ENCODE measurements around the gene NTM.

Gene NTM

DNA sequence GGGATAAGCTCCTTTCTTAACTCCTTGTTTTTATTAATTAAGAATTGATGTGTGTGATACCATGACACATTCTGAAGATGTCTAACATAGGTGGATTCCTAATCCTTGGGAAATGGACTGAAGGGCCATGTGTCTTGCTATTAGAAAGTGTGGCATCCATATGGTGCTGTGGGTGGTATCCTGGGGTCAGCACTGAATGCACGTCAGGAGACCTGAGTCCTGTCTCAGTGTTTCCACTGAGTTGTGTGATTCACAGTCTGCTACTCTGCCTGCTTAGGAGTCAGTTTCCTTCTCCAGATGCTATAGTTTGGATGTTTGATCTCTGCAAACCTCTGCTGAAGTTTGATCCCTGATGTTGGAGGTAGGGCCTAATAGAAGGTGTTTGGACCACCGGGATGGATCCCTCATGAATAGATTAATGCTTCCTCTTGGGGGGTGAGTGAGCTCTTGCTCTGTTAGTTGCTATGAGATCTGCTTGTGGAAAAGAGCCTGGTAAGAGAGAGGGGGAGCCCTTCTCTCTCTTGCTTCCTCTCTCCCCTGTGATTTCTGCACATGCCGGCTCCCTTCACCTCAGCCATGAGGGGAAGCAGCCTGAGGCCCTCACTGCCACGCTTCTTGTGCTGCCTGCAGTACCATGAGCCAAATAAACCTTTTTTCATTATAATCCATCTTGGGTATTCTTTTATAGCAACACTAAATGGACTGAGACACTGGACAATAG is 666.5 kb downstream of the NTM start:
- no peak for DNase-seq

DNA sequence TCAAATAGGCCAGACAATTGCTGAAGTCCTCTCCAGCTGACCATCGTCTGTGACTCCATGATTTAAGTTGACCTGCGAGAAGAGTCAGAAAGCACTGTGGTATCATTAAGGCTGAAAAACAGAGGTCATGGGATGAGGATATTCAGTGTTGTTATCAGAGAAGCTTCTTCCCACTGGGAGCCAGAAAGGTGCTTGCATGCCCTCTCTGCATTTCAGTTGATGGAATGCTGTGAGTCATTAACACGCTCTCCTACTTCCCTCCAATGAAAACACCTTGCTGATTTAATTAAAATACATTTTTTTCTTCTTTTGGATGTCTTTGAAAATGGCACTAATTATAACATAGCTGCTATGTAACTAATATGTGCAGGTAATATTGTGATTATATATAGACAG is 667.0 kb downstream of the NTM start:
- DNase-seq = no peak

GRCh38 chr11:132037956-132038355 is 667.5 kb downstream of the NTM start:
- no peak for DNase-seq

GRCh38 chr11:132039521-132039920 is 669.1 kb downstream of the NTM start:
- no peak for DNase-seq

- DNase-seq = no peak
Observed at GRCh38 chr11:132042296-132042695, 671.9 kb downstream of the NTM start.

DNA sequence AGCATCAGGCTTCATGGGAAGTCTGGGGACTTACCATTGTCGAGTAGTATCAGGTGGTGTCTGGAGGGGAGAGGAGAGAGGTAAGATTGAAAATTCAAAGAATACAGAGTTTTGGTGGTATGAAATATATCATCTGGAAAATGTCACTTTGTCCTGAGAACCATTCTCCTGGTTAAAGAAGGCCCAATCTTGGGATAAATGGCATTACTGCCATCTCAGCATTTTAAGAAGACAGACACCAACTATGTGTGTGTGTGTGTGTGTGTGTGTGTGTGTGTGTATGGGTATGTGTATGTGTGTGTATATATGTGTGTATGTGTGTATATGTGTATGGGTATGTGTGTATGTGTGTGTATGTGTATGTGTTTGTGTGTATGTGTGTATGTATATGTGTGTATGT is 673.3 kb downstream of the NTM start:
- DNase-seq = no peak

- peak in 1 of 2 donors; percentile 19 for DNase-seq
Observed at GRCh38 chr11:132045107-132045506, 674.7 kb downstream of the NTM start.

DNA sequence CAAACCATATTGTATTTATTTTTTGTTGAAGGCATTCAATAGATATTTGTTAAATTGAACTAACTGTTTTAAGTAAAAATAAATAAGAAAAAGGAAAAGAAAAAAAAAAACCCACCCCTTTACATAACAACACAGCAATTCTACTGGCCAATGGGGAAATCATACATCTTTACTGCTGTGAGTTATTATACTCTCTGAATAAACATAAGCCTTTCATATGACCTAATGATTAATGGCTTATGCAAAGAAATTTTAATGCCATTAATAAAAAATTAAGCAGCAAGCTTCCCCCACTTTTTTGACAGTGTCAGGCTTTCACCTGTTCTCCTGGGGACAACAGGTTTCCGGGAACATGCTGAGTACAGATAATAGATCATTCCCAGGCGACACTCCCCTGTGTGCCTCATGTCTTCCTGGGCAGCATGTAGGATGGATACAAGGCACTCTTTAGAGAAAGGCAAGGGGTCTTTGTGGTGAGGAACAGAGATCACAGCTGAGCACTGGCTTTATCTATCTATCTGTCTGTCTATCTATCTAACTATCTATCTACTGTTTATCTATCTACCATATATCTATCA is 676.0 kb downstream of the NTM start:
- DNase-seq = no peak

GRCh38 chr11:132047167-132047566 is 676.8 kb downstream of the NTM start:
- no peak for DNase-seq

GRCh38 chr11:132048040-132048439 is 677.6 kb downstream of the NTM start:
- no peak for DNase-seq

GRCh38 chr11:132049205-132049604 is 678.8 kb downstream of the NTM start:
- DNase-seq = no peak

DNA sequence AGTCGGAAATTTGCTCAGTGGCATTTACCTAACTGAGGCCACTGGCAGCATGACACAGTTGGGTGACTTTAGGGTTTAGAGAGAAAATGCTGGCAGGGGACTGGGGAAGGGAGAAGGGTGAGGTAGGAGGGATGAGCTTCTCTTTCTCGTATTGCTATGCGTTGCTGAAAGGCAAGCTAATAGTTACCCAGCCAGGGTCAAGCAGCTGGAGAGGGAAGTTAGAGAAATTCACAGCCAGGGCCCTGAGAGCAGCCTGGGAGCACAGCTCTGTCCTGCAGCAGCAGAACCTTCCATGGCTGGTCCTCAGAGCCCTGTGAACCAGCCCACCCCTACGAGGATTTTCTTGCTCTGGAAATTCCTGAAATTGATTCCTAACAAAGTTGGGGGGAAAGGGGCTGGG is 679.6 kb downstream of the NTM start:
- DNase-seq = no peak

GRCh38 chr11:132050577-132051165 is 680.3 kb downstream of the NTM start:
- DNase-seq = no peak

DNA sequence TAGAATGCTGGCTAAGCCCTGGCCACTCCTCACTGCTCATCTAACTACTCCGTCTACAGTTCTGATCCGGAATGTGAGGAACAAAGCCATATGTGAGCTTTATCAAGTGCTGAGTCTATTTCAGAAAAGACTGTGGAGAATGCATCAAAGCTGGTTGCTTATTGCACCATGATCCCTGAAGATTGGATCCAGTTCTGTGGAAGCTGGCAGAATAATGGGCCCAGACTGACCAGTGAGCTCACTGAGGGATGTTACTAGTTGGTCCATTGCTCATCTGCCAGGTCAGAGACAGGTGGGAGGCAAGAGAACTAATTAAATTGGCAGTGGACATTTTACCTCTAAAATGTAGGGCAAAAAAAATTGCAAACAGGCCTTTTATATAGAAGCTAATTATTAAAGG is 681.3 kb downstream of the NTM start:
- DNase-seq = no peak

DNA sequence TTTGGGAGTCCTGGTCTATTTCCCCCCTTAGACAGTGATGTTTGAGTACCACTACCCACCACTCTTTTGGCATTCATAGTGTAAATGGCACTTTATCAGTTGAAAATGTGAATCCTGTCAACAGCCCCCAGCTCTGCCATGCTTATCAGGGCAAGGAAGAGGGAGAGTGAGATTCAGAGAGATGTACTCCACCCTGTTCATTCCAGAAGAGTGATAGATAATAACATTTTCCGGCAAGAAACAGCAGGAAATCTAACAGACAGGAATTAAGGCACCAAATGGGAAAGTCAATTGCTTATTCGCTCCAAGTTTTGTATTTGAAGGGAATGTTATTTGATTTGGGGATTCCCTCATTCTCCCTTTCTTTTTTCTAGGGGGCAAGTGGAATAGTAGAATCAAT is 681.9 kb downstream of the NTM start:
- no peak for DNase-seq

GRCh38 chr11:132052904-132053303 is 682.5 kb downstream of the NTM start:
- no peak for DNase-seq

GRCh38 chr11:132054822-132055221 is 684.4 kb downstream of the NTM start:
- DNase-seq = no peak

DNA sequence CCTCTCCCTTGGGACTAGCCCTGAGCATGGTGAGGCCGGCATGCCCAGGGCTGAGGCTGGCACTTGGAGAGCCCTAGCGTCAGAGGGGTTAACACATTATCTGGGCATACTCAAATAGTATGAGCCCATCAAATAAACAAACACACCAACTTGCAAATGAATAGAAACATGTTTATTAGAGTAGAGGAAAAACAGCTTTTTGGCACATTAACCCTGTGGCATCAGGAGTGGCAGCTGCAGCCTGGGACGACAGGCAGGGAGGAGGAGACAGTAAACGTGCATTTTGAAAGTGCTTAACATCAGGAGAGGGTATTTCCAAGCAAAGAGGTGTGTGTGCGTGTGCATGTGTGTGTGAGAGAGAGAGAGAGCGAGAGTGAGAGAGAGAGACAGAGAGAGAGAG is 684.9 kb downstream of the NTM start:
- DNase-seq = no peak

DNA sequence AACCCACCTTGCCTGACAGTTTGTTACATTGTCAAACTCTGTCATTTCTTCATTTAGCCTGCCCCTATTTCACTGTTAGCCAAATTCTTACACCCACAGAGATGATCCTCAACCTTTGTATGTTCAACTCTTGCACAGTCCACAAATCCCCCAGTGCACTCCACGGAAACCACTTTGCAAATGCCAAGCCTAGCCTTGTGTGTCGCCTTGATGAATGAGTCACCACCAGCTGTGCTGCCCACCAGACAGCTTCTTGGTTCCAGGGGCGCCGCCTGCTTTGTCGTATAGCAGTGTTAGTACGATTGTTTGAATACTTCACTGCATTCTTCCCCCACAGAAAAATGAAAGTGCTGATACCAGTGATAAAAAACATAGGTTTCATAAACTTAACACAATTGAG is 686.3 kb downstream of the NTM start:
- peak in 1 of 2 donors; percentile 31 for DNase-seq

DNA sequence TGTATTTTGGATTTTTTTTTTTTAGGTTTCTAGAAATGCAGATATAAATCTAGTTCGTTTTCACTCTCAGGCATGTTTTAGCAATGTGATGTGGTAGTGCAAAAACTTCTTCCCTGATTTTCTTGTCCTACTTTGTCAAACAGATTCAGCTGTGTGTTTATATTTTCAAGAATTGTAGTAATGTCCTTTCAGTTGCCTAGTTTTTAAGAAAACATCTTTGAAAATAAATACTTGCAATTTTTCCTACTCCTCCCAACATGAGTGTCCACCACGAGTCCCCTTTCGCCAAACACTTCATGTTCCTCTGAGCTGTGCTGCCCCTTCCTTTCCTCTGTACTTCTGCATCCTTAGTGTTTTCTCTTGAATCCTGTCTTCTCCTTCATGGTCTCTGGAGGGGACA is 686.9 kb downstream of the NTM start:
- DNase-seq = no peak

DNA sequence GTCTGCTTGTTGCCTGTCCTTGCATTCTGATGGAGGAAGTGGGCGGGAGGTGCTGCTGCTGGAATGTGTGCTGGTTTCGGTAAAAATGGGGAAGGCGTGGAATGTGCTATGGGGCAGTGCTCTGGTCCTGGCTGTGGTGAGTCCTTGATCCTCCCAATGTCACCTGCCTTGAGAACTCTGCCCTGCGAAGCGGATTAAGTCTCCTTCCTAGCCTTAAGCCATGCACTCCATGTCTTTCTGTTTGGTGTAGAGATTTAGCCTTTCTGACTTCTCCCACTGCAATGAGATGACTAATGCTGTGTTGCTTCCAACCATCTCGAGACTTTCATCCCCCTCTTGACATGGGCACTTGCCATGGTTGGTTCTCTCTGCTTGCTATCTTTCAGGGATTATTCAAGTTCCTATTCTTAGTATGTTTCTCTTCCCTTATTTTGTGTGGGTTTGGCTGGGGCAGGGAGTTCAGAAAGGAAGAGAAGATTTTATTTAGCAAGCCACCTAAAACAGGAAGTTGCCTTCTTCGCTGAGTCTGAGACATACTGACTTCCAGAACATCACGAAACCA is 687.9 kb downstream of the NTM start:
- DNase-seq = peak in 1 of 2 donors; percentile 54

GRCh38 chr11:132060567-132060966 is 690.2 kb downstream of the NTM start:
- no peak for DNase-seq

DNA sequence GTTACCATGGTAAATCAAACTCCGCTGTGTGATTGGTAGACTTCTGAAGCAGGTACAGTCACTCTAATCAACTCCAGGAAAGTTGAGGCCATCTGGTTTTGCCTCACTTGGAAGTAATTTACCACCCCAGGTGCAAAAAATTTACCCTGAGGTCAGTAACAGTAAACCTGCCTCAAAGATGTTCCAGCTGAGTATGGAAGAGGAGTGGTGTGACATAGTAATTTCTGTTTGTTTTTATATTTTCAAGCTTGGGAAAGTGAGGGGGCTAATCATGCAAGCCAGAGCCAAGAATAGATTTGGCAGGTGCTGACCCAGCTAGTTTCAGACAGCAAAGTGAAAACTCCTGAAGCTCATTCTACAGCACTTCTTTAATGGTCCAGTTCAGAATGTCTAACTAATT is 691.6 kb downstream of the NTM start:
- no peak for DNase-seq

- DNase-seq = no peak
Observed at GRCh38 chr11:132062541-132062940, 692.1 kb downstream of the NTM start.
